Occipital lobe (tissue), 2 donors: ENCODE data around the gene SNX9. TPM values are rescaled to one million over a fixed set of nuclear protein-coding genes. Genes with fewer than 3 reads are reported as not detected.

Source experiments
- DNase-seq: peaks from one replicate; lab custom pipeline; 2025; lab: John Stamatoyannopoulos, UW
- total RNA-seq: library from RNA; depleted of rRNA; stranded (reverse); fragments of >200 nt; gene quantifications from one replicate; pipeline ENCODE4 v1.2.3, GENCODE V29; 2014

Gene SNX9
- total RNA-seq, 1 donor from 2014 or later, result 19.2 TPM

GRCh38 chr6:157800420-157801237, 22.4 kb upstream of the SNX9 start:
- no peak for DNase-seq

GRCh38 chr6:157804448-157805327, 18.4 kb upstream of the SNX9 start:
- DNase-seq, result no peak

DNA sequence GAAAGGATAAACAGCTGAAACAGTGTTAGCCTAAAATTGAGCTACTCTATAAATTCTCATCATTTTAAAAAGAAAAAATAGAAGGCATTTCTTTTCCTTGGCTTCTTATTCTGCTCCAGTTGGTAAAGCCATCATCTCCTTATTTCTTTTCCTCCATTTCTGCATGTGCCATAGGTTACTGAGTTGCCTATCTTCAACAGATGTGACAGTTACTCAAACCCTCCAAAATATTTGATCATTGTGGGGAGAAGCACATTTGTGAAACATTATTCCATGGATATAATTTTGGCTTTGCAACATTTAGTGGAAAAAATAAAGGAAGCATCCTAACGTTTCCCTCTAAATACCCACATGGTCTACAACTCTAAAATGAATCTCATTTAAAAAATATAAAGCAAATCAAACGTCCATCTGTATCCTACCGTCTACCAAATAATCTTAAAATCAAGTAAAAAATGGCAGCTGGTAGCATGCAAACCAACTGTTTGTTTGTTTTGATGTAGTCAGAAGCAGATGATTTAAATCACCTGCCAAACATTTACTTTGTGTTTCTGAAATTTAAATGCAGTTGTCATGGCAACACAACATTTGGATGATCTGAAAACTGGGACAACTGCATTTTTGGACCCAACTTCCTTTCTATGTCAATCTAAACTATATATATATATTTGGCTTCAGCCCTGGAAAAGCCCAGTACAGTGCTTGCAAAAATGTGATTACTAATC, 16.8 kb upstream of the SNX9 start:
- DNase-seq, result no peak

DNA sequence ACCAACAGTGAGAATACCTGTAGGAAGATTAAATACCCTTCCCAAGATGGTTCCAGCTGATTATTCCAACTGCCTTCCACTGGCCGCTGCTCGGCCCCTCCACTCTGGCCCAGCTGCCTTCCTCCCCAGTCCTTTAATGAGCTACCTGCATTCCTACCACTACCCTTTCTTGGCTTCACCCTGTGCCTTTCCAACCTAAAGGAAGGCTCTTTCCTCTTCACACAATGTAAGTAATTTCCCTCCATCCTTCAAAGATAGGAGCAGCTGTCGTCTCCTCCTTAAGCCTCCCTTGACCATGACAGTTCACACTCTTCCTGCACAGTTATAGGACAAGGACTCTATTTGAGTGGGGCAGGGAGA, 16.2 kb upstream of the SNX9 start:
- DNase-seq, result no peak

DNA sequence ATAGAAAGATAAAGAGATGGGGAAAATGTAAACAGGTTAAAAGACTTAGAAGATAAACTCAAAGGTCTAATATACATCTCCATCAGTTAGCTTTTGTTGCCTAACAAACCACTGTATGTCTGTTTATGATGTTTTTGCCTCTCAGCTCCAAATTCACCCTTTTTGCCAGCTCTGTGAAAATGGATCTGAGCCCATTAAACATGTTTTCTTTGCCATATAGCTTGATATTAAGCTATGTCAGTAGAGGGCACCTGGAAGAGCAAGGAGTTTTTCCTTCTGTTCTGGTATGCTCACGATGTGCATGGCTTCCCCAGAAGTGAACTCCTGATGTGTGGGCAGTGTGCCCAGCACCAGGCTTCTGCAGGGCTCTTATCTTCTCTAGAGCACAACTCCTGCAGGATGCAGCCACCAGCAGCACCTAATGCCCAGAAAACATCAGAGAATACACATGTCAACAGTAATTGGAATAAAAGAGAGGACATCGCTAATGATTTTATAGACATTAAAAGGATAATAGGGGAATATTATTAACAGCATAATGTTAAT, 14.6 kb upstream of the SNX9 start:
- DNase-seq, result no peak

GRCh38 chr6:157809613-157810012, 13.4 kb upstream of the SNX9 start:
- DNase-seq, result no peak

GRCh38 chr6:157811137-157811475, 11.9 kb upstream of the SNX9 start:
- no peak for DNase-seq

GRCh38 chr6:157811476-157812173, 11.4 kb upstream of the SNX9 start:
- no peak for DNase-seq

DNA sequence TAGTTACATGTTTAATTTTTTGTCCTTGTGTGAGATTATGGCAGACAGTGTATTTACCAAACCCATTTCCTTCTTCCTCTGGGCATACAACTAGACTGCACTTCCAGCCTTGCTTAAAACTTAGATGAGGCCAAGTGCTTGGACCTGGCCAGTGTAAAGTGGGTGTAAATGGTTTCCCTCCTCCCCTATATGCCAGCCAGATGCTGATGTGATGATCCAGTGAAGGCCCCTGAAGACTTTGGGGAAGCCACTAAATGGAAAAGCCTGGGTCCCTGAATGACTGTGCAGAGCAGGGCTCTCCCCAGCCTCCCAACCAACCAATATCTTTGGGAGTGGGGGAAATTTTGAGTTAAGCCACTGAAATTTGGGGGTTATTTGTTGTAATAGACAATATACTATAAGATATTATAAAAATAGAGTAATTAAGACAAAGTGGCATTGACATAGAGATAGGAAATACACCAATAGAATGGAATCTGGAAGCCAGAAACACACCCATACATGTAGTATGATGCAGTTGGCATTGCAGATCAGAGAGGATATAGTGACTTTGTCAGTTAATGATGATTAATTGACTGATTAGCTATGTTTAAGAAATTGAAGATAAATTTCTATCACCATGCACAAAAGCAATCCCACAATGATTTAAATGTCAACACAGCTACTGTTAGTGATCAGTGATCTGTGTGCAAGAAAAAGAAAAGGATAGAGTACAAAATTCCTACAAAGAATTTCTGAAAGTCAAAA, 10.4 kb upstream of the SNX9 start:
- no peak for DNase-seq

- DNase-seq, result no peak
Measured at GRCh38 chr6:157813191-157813590, 9.9 kb upstream of the SNX9 start.

- DNase-seq, result no peak
Measured at GRCh38 chr6:157813750-157814455, 9.1 kb upstream of the SNX9 start.

DNA sequence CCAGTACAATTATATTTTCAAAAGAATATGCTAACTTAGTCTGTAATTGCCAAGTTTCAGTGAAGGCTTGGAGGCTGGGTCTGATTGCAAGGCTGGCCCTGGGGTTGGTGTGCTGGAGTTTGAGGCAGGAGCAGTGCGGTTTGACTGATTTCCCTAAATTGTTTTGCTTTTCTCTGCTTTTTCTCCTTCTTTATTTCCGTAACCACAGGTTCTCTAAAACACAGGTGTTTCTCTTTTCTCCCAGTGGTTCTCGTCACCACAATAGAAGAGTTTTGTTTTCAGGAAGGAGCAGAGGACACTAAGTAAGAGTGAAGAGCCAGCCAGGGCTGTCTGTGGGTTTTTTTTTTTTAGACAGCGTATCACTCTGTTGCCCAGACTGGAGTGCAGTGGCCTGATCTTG, 8.2 kb upstream of the SNX9 start:
- DNase-seq, result no peak

DNA sequence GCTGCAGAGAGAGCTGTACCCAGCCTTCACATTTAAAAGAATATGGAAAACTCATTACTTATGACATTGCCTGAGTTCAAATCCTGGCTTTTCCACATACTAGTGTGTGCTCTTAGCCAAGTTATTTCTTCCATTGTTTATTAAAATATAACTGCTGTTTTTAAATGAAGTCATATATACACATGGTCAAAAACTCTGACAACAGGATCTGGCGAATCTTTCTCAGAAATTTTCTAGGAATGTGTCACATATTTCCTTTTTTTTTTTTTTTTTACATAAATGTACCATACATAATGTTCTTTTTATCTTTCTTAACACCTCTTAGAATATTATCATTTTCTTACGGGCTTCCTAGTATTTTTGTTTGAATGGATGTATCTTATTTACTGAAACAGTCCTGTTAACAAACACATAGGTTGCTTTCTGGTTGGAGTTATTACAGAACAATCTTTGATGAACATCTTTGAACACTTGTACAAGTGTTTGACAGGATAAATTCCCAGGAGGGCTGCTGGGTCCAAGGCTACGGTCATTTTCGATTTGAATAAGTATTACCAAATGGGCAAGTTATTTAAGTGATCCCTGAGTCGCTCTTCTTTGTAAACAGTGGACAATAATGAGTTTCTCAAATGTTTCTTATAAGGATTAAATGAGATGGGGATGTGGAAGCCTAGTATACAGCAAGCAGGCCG, 1.6 kb upstream of the SNX9 start:
- DNase-seq, result no peak

DNA sequence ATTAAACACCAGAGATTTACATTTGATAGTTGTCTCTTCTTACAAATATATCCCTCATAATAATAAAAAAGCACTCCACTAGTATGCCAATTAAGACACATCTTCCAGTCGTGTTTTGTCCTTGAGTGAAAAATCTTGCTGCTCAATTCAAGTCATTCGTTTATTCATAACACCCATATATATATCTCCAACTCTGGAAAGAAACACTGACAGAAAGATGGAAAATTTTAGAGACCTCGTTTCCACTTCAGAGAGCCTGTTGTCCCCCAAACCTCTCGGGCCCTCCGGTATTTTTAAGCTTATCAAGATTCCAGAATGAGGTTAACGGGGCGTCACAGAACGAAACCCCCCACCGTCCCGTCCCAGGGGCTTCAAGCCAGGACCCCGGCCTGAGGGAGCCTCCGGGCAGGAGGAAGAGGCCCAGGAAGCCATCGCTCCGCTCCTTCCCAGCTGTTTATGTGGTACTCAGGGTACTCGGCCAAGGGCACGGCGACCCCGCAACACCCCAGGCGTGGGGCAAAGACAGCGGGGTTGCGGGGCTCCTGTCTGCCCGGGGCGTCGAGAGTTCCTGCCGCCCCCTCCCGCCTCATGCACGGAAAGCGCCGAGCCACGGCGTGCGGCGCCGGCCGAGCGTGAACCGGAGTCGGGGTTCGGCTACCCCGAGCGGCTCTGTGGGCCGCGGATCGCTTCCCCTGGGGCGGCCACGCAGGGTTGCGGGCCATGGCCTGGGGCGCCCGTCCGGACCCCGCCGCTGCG, 623 bp upstream of the SNX9 start:
- peak; percentile 39 for DNase-seq

GRCh38 chr6:157823528-157824370, 703 bp downstream of the SNX9 start:
- DNase-seq, result no peak

GRCh38 chr6:157825243-157825904, 2.3 kb downstream of the SNX9 start:
- no peak for DNase-seq
